ENCODE results near the gene DBI.
"Not testable (repeated sequence)": the region's sequence is repeated elsewhere in the genome, so short reads cannot be mapped to it uniquely, and the experiment has no call there.

Gene DBI

DNA sequence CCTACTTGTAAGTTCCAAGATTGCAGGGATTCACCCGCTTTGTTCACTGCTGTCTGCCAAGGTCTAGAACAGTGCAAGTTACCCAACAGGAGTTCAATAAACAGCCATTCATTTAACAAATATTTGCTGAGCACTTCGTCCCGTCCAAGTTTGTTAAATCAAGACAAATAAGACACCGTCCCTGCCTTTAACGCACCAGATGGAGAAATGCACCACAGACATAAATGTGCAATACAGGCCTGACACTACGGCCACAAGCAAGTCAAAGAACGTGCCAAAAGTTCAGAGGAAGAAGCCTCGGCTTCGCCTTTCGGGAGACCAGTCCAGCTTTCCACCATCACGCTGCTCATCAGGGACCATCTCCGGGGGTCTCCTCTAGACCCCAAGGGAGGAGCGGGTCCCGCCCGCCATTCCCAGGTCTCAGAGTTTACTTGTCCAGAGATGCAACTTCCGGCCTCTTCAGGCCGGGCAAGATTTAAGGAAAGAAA, 572 bp upstream of the DBI start:
- DNase-seq: peak in 1 of 3 experiments; percentile 73

DNA sequence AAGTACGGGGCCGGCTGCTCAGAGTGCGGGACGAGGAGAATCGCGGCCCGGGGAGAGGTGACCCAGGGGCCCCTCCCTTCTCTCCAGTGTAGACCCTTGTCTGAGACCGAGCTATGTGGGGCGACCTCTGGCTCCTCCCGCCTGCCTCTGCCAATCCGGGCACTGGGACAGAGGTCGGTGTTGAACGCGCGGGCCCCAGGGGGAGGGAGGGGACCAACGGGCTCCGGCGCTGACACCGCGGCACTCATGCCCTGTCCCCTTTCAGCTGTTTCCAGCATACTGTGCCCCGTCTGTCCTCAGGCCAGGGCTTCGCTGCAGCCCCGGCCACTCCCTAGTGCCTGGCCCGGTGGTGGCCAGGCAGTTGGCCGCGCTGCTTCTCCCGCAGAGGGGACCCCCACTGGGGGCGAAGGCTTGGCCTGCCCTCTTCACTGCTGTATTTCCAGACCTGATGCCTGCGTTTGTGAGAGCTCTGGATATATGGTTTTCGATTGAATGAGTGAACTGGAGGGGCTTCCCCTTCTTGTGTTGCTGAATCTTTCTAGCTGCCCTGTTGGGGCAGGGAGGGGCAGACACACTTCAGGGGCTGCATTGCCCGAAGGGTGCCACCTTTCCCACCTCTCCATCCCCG, 809 bp downstream of the DBI start:
- peak in 2 of 3 experiments; percentile 65 to 69 for DNase-seq

DNA sequence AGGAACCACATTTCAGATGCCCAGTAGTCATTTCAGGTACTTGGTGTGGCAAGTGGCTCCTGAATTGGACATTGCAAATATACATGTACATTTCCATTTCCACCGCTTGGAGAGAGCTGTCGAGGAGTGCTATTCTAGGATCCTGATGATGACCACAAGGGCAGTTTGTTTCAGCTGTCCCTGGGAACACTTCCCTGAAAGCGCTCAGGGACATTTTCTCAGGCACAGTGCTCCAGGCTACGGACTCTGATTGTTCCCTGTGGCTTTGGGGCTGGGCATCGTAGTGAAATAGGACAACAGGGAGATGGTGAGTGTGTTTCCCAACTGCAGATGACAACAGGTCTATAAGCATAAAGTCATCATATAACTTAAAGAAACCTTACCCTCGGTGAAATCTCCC, 3.1 kb downstream of the DBI start:
- no peak for DNase-seq

DNA sequence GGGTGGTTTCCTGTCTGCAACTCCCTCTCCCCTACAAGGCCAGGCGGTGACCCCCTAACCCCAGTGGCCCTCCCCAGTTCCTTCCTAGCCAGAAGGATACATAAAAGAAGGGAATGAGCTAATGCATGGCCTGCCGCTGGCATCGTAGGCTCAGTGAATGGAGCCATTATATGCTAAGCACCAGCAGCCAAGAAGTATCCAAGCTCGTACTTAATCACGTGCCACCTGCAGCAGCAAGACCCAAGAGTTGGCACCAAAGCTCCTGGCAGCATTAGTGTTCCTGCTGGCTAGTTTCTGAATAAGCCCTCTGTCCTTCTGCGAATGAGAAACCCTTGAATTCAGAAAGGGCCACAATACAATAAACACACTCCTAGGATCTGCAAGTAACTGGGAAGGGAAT, 4.3 kb downstream of the DBI start:
- no peak for DNase-seq

DNA sequence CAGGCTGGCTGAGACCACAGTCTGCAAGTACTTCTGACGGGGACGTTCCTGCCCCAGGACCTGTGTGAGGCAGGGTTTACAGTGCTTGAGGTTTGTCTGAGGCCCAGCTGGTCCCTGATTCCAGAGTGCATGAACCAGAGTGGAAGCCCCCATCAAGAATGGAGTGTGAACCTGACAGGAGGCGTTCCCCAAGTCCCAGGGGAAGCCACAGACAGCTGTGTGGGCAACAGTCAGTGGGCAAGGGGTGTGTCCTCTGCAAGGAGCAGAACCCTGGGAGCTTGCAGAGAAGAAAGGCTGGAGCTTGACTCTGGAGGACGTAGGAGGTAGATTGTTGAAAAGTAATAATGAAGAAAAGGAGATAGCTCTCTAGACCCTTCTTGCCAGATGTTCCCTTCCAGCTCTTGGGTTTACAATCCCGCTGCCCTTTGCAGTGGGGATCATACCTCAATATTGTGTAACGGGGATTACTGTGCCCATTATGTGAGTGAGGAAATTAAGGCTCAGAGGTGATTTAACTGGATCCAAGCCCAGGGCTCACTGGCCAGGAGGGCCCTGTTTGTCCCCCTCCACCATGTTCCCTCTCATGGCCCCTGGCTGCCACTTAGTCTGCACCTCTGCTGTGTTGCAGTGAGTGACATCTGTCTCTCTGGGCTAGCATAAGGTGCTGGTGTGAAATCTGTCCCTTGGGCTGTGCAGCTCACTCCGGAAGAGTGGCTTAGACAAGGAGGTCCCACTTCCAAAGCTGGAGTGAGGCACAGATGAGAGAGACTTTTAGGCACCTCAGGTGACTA, 6.2 kb downstream of the DBI start:
- DNase-seq: no peak

DNA sequence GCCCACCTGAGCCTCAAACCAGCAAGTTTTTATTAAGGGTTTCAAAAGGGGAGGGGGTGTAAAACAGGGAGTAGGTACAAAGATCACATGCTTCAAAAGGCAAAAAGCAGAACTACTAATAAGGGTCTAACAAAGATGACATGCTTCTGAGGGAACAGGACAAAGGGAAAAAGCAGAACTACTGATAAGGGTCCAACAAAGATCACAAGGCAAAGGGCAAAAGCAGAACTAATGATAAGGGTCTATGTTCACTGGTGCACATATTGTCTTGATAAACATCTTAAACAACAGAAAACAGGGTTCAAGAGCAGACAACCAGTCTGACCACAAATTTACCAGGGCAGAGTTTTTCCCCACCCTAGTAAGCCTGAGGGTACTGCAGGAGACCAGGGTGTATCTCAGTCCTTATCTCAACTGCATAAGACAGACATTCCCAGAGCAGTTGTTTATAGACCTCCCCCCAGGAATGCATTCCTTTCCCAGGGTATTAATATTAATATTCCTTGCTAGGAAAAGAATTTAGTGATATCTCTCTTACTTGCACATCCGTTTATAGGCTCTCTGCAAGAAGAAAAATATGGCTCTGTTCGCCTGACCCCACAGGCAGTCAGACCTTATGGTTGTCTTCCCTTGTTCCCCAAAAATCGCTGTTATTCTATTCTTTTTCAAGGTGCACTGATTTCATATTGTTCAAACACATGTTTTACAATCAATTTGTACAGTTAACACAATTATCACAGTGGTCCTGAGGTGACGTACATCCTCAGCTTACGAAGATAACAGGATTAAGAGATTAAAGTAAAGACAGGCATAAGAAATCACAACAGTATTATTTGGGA, 7.3 kb downstream of the DBI start:
- not testable (repeated sequence) for DNase-seq

DNA sequence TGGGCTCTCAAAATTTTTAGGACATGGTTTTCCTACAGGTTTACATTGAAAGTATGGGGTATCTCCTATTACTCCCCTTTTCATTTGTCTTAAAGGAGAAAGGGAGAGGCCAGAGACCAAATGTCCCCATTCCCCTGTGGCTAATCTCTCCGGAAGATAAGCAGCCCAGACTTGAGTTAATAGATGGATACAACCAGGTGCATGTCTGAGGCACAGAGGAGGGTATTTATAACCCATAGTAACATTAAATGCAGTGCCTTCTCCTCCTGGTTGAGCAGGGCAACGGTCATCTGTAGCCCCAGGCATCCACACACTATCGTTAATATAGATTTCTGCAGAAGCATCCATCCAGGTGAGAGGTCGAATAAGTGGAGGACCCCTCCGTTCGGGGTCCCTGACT, 9.6 kb downstream of the DBI start:
- not testable (repeated sequence) for DNase-seq

DNA sequence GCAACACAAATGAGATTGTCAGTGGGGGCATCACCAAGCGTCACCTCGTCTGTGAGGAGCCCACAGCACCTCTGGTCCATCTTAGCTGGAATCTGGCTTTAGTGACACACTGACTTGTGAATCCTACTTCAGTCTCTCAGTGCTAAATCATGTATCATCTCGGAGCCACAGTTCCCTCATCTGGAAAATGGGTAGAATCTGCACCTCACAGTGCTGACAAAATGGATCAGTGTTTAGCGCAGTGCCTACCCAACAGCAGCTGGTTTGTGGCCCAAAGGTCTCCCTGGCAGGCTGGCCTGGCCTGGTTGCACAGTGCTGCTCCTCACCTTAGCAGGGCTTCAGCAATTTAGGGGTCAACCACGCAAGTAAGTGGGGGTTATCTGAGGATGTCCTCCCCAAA, 10.0 kb downstream of the DBI start:
- DNase-seq: no peak

DNA sequence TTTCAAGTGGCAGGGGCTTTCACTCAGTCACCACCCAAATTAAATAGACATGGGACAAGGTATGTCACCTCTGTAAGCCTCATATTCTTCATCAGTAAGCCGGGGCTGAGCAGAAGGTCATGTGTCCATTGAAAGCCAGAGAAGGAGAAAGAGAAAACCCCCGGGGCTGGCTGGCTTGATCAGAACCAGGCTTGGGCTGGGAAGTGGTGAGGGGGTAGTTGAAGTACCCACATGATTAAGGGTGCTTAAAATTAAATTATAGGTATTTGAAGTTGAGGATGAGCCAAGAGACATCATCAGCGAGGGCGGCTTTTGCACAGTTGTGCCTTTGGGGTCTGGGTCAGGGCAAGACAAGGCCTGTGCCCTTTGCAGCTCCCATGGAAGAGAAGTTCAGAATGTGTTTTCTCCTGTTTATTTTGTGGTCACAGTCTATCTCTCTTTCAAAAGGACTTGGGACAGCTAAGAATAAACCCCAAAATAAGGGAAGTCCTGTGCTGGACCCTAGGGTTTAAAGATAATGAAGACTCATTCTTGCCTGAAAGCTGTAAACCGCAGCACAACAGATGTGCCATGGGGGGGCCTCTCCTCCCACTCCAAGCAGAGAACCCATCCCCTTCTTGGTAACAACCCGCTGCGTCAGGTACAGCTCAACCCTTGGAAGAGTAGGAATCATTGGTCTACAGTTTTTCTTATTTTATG, 10.7 kb downstream of the DBI start:
- no peak for DNase-seq

DNA sequence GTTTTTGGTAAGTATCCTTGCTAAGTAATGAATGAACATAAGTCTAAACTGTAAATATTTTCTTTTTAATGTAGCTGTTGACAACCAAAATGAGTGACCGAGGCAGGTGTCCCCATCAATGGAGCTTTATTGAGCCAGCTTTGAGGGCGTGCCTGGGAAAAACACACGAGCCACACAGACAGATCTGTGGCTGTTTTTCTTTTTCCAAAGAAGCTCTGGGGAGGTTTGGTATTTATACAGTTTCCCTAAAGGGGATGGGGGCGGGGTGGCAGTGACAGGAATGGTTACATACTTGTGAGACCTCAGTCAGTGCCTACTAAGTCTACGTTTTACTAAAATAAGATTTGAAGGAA, 11.2 kb downstream of the DBI start:
- DNase-seq: no peak

DNA sequence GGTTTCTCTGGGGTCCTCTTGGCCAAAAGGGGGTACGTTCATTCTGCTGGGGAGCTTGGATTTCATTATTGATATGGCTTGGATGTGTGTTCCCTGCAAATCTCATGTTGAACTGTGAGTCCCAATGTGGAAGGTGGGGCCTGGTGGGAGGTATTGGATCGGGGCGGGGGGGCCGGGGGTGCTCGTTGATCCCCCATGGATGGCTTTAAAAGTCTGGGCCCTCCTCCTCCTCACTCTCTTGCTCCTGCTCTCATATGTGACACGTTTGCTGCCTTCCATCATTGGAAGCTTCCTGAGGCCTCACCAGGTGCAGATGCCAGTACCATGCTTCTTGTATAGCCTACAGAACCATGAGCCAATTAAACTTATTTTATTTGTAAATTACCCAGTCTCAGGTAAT, 11.8 kb downstream of the DBI start:
- no peak for DNase-seq

DNA sequence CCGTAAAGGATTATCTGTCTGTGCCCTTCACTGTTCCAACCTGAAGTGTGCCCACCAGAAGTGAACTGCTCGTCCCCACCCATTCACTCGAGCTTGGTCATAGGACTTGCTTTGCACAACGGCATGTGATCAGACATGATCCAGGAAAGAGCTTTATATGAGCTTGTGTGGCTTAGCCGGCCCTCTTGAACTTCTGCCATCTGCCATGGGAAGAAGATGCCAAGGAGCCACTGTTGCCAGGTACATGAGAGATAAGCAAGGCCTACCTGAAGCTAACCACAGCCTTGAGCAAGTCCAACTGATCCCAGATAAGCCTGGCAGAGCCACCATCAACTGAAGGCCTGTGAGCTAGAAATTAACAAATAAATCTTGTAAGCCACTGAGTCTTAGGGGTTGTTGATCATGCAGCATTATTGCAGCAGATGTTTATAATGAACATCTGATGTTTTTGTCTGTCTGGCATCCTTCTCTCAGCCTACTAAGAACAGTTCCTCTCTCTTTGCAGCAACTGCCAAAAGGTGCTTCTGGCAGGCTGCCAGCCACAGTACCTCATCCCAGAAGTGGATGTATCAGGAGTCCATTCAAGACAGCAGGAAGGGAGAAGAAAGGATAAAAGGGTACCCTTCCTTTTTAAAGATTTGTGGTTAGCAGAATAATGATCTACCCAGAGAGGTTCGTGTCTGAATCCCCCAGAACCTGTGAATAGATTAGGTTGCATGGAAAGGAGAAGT, 16.8 kb downstream of the DBI start:
- DNase-seq: peak in 1 of 3 experiments; percentile 6

DNA sequence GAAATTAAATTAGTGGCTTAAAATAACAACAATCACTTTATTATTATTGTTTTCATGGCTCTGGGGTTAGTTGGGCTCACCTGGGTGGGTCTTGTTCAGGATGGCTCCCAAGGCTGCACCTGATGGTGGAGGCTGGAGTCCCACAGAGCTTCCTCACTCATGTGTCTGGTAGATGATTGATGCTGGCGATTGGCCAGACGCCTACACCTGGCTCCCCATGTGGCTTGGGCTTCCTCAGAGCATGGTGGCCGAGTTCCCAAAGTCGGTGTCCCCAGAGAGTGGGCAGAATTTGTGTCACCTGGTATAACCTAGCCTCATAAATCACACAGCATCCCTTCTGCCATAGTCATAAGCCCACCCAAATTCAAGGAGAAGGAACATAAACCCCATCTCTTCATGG, 18.2 kb downstream of the DBI start:
- DNase-seq: no peak

DNA sequence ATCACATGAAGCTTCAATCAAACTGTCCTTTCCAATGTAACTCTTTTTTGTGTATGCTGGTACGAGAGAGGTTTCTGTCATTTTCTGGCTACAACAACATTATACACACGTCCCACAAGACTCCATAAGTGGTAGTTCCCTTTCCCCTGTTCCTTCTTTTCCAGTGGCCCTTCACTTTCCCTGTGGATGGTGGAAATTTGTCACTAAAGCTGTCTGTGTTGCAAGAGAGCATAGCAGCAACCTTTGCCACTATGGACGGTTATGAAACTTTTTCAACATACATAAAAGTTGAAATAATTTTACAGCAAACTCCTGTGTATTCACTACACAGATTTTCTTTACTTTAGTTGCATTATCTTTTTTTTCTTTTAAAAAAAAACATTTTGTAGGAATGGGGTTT, 18.7 kb downstream of the DBI start:
- DNase-seq: no peak

DNA sequence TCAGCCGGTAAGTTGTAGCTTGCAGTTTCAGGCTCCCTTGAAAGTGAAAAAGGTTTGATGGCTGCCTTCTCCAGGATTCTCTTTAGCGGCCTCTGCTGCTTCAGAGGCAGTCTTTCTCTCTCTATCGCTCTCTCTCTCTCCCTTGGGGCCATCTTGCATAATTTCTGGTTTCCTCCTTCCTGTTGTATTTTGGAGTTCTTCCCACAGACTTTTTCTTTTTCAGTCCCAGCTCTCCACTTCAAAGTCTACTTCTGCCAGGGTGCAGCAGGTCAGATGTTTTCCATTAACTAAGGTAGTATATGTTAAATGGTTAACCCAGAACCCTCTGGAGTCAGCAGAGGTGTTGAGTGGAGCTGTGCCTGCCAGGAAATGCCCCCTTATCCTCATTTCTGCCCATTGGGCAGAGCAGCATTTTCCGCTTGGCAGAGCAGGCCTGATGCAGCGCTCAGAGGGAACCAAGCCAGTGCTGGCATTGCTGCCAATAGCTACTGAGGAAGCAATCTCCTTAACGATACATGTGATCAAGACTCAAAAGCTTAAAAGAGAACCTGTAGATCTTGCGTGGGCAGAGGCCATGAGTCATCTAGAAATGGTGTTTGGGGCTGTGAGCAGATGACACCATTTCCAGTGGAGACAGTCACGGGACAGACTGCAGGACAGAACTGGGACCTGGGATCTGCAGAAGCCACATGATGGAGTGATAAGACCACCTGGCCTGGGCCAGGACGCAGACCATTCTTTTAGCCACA, 20.8 kb downstream of the DBI start:
- no peak for DNase-seq

DNA sequence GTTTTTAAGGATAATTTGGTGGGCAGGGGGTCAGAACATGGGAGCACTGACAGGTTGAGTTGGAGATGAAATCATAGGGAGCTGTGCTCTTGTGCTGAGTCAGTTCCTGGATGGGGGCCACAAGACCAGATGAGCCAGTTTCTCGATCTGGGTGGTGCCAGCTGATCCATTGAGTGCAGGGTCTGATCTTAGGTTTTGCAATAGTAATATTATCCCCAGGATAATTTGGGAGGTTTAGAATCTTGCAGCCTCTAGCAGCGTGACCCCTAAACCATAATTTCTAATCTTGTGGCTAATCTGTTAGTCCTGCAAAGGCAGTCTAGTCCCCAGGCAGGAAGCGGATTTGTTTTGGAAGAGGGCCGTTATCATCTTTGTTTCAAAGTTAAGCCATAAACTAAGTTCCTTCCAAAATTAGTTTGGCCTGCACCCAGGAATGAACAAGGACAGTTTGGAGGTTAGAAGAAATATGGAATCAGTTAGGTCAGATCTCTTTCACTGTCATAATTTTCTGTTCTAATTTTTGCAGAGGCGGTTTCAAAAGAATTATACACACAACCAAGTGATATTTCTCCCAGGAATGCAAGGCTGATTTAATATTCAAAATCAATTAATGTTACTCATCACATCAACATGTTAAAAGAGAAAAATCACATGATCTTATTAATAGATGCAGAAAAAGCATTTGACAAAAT, 23.0 kb downstream of the DBI start:
- DNase-seq: no peak

DNA sequence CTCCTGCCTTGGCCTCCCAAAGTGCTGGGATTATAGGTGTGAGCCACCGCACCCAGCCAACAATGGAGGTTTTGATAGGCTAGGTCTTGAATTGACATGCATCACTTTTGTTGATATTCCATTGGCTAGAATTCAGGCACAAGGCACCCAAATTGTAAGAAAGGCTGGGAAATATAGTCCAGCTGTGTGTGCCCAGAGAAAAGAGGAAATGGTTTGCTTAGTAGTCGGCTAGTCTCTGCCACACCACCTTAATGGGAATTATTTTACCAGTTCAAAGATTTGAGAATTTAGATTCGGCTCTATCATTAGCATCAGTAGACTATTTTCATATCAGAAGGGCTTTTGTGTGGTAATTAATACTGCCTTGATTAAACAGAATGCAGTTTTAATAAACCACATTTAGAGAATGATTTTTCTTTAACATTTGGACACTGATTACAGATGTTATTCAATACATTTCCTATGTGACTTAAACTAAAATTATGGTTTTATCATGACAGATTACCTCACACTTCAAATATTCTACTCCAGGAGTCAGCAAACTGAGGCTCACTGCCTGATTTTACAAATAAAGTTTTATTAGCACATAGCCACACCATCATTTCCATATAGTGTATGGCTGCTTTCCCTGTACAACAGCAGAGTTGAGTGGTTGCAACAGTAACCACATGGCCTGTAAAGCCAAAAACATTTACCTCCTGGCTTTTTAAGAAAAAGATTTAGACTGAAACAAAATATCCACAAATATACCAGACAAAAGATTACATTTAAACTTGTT, 27.4 kb downstream of the DBI start:
- DNase-seq: no peak

DNA sequence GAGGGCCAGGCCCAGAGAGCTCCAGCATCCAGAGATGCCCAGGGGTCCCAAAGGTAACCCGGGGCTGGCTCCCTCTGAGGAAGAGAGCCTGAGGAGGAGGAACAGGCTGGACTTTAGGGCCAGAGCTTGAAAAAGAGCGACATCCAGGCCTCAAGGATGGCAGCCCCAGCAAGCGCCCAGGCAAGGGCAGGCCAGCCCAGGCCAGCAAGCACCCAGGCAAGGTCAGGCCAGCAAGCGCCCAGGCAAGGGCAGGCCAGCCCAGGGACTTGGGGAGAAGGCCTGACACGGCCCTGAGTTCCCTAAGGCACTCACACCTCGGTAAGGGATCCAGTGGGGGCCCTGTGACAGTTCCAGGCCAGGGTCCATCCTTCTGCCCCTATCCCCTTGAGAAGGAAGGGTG, 30.4 kb downstream of the DBI start:
- DNase-seq: no peak

DNA sequence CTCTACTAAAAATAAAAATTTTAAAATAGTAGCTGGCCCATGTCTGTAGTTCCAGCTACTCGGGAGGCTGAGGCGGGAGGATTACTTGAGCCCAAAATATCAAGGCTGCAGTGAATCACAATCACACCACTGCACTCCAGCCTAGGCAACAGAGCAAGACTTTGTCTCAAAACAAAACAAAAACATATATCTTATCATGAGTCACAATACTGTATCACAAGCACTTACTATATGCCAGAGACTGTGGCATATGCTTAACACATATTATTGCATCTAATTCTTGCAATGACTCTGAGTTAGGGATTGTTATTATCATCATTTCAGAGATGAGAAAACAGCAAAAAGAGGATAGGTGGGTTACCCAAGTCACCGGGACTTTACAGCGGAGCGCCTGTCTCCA, 35.3 kb downstream of the DBI start:
- DNase-seq: no peak

Data from NCI-H1417 (cell line).